GM18498 (cell line): ENCODE data around the gene MXRA8.

Experiments used
- ATAC-seq: cut with Tn5 transposase; IDR thresholded peaks from one replicate; pipeline ENCODE4 v1.9.1; 2021; ENCODE audit warnings: mild to moderate bottlenecking, moderate library complexity; ENCODE audit not compliant: unreplicated experiment

MXRA8 gene

DNA sequence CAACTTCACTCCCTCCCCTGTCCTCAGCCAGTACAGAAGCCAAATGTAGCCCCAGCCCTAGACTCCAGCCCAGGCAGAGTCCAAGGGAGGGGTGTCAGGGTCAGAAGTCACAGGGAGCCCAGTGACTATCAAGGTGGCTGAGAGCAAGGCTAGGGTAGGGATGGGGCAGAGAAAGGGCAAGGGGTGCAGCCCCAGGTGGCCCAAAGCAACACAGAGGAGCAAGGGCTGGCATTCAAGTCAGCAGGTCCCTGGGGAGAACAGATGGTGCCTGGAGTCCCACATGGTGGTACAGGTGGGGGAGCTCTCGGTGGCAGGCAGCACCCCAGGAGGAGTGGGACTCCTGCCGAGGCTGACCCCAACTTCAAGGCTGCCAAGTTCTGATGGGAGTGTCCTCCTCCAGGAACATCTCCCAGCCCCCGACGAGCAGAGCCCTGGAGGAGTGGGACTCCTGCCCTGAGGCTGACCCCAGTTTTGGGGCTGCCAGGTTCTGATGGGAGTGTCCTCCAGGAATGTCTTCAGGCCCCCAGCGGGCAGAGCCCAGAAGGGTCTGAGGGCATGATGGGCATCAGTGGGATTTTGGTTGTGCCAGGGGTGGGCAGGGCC is 5.5 kb downstream of the MXRA8 start:
- ATAC-seq, result no peak

GRCh38 chr1:1351511-1352427 is 6.6 kb downstream of the MXRA8 start:
- no peak for ATAC-seq

DNA sequence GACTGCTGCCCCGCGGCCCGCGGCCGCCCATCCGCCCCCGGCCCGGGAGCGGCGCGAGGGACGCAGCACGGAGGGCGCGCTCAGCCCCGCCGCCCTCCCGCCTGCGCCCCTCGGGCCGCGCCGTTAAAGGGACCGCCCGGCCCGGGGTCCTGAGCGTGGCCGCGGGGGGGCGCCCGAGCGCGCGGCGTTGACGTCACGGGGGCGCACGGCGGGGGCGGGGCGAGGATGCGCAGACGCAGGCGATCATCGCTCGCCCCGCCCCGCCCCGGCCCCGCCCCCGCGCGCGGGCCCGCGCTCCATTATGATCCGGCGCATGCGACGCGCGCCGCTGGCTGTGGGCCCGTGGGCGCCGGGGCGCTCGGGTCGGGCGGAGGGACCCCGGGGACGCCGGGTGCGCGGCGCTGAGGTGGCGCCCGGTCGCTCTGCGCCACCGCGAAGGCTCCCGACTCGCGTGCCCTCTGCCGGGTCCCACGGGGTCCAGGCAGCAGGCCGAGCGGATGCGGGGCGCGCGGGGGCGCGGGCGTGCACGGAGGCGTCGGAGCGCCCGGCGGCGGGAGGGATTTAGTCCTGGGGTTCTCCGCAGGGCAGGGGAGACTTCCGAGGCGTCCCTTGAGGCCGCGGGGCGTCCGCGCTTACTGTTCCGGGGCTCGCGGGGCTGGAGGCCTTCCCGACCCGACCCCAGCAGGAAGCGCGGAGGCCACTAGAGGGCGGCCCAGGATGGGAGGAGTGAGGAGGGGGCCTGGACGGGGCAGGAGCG is 8.9 kb downstream of the MXRA8 start, which contains the start of gene DVL1:
TSS of gene DVL1 (minus strand) at position 163 of the 757 bp plus-strand sequence. CDS start 353 bp downstream, outside the sequence.
- ATAC-seq, result peak; percentile 75

- peak; percentile 36 for ATAC-seq
These were observed 9.7 kb downstream of the MXRA8 start for GRCh38 chr1:1348420-1349255.

GRCh38 chr1:1347663-1348419 is 10.5 kb downstream of the MXRA8 start:
- ATAC-seq, result no peak

DNA sequence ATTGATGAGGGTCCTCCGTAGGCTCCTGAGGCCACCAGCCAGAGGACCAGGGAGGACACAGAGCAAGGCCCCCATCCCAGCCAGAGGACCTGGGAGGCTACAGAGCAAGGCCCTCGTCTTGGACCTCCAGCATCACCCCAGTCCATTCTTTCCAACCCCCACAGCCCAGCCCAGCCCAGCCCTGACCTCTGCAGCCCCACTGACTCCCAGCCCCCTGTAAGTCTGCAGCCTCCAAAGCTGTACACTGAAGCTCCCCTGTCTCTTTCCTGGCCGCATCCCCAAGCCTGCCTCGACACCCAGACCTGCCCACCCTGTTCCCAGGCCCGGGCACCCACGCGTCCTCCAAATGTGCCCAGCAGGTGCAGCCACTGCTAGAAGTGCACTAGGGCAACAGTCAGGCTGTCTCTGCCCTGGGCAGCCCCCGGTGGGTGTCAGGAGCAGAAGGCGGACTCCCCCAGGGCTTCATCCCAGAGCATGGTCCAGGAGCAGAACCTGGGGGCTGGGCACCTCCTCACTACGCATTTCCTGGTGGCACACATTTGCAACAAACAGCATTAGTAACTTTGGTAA is 11.2 kb downstream of the MXRA8 start:
- ATAC-seq, result no peak

DNA sequence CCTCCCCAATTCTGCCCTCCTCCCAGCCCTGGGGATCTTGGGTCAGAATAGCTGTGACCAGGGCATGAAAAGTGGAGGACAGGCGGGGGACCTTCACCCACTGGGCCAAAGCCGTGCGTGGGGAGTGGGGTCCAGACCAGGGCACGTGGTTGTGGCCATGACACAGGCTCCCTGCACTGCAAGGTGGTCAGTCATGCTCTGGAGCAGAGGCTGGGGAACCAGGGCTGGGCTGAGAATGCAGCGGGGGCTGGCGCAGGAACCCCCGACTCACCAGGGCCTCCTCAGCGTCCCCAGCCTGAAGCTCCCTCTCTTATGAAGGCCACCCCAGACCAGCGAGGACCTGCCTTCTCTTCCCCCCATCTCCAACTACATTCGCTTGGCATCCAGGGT is 11.9 kb downstream of the MXRA8 start:
- no peak for ATAC-seq

- no peak for ATAC-seq
These were observed 12.4 kb downstream of the MXRA8 start for GRCh38 chr1:1345860-1346500.

GRCh38 chr1:1345384-1345783 is 13.0 kb downstream of the MXRA8 start:
- ATAC-seq, result no peak

GRCh38 chr1:1344655-1345361 is 13.5 kb downstream of the MXRA8 start:
- no peak for ATAC-seq

DNA sequence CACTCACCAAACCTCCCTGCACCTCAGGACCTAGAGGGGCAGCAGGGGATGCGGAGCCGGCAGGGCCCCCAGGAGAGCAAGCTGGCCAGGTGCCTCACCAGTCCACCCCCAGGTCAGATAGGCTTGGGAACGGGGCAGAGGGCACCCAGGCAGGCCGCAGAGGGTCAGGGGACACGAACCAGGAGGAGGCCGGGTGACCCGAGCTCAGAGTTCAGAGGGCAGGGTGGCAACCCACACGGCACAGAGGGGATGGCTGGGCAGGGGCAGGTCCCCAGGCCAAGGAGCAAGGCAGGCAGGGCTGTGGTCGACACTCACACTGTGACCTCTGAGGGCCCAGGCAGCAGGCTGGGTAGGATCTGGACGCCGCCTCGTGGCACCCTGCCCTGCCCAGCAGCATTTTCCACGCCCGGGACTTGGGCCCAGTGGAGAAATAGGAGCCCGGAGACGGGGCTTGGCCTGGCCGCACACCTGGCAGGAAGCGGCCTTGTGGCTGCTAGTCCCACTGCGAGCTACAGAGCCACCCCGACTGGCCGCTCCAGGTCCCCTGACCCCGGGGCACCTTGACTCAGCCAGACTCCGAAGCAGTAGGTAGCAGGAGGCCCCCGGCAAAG is 14.4 kb downstream of the MXRA8 start:
- ATAC-seq, result no peak

- ATAC-seq, result no peak
These were observed 15.7 kb downstream of the MXRA8 start for GRCh38 chr1:1342584-1343115.

DNA sequence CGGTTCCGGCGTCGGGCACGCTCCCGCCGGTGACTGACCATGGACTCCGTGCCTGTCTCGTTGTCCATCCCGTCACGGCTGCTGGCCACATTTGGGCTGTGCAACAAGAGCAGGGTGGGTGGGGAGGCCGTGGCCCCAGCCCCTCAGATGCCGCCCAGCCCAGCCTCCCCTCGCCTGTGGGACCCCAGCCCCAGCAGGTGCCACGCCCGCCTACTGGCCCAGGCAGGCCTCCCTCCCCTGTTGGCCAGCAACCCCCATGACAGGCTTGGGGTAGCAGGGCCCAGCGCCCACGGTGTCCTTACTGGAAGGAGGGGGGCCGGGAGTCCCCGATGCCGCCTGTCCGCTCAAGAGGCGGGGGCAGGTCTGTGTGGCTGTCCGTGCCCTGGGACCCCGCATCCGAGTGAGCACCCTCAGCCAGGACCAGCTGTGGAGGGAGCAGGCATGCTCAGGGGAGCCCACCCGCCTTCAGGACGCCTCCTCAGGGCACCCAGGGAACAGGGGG is 16.2 kb downstream of the MXRA8 start:
- ATAC-seq, result no peak

DNA sequence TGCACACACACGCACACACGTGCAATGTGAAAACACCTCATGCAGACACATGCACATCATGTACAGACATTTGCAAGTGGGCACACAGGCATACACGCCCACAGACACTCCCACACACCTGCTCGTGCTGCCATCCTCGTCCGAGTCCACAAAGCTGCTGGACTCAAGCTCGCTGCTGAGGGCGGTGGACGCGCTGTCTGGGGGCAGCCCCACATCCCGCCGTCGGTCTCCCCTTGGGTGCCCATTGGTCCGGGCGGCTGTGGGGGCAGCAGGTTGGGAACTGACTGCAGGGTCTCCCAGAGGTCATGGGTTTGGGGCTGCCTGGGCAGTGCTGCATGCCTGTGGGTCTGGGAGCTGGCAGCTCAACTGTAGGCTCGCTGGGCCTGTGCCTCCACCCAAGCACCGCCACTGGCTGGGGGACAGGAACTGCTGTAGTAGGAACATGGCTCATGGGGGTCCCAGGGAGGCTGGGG is 16.8 kb downstream of the MXRA8 start:
- ATAC-seq, result no peak

DNA sequence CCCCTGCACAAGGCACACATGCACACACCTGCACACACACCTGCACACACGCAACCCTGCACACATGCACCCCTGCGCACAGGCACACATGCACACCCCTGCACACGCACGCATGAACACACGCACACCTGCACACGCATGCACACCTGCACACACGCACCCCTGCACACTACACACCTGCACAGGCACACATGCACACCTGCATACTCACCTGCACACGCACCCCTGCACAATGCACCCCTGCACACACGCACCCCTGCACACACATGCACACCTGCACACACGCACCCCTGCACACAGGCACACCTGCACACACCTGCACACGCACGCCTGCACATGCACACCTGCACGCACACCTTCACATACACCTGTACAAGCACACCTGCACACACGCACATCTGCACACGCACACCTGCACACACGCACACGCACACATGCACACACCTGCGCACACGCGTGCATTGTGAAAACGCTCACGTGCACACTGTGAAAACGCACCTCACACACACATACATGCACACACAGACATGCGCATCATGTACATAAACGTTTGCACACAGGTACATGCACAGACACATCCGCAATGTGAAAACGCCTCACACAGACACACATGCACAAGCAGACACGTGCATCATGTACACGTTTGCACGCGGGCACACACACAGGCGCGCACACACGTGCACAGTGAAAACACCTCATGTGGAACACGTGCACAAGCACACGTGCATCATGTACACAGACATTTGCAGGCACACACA is 17.4 kb downstream of the MXRA8 start:
- no peak for ATAC-seq

DNA sequence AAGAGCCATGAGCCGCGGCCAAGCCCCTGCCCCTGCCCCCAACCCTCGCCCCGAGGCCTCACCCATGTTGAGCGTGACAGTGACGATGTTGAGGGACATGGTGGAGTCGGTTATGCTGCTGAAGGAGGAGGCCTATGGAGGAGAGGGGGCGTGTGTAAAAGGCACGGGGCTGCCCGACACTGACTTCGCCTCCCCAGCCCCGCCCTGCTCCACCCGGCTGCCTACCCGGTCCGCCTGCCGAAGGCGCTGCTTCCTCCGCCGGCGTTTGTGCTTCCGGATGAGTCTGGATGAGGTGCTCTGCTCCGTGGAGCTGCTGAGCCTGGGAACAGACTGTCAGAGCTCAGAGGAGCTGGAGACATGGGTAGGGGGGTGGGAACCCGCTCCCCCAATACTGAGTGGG is 18.2 kb downstream of the MXRA8 start:
- ATAC-seq, result no peak

DNA sequence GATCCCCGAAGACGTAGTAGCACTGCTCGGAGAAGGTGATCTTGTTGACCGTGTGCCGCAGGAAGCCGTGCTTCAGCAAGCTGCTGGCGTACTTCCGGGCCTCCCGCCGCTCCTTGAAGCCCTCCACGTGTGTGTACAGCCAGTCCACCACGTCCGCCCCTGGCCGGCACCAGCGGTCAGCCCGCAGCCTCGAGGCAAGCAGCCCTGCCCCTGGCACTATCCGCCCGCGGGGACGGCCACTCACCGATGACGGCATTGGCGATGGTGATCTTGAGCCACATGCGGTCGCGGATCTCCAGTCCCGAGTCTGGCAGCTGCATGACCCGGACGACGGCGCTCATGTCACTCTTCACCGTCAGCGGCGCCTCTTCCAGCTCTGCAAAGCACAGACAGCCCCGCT is 20.1 kb downstream of the MXRA8 start:
- ATAC-seq, result no peak
